Measurements from ENCODE around the gene AQP2. TPM values are rescaled to one million over a fixed set of nuclear protein-coding genes. Genes with fewer than 3 reads are reported as not detected.

The AQP2 gene
- total RNA-seq, 2 experiments from 2014 or later: not detected

DNA sequence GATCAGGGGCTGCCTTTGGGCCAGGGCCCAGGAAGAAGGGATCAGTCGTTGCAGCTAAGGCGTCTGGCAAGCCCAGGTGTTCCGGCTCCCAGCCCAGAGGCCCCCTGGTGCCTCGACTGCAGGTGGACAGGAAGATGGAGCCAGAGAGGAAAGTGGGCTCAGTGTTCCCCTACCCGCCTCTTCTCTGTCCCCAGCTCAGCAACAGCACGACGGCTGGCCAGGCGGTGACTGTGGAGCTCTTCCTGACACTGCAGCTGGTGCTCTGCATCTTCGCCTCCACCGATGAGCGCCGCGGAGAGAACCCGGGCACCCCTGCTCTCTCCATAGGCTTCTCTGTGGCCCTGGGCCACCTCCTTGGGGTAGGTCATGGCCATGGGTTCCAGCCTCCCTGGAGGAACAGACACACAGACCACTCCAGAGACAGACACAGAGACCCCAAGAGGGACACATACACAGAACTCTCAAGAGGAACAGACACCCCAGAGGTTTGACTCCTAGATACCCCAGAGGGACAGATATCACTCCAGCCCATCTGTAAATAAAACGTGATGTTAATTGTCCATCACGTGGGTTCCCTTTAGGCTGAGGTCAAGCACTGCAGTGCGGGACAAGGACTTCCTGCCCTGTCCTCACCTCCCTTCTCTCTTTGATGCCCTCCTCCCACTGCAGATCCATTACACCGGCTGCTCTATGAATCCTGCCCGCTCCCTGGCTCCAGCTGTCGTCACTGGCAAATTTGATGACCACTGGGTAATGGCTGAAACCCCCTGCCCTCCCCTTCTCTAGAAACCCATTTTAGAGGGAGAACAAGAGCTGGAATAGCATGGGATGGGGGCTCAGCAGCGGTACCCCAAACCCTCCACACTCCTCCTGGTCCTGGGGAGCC lies 3.7 kb downstream of the AQP2 start:
- ChIA-PET CTCF (interaction anchor here (0.6 to 7.4 kb wide), 3 partner anchors 8 to 13 kb away, joined by 3 to 46 read pairs (median 10); no protein-coding TSS in a partner anchor), POLR2A (no interaction called here)
- no peak overlapping the region for H3K27ac Mint-ChIP-seq
- intact Hi-C loops (cut with micrococcal nuclease): no loop called here
- no peaks in the 10 kb centered on the region for H3K4me1 Mint-ChIP-seq (ENCODE audit: low read depth)
- DNase-seq: no peak
- H3K36me3 Mint-ChIP-seq: no peaks in the 10 kb centered on the region
- no peak overlapping the region for H3K4me3 Mint-ChIP-seq
- peaks cover 48% of the 10 kb centered on the region for H3K27me3 Mint-ChIP-seq
- H3K9me3 Mint-ChIP-seq: no peaks in the 10 kb centered on the region

DNA sequence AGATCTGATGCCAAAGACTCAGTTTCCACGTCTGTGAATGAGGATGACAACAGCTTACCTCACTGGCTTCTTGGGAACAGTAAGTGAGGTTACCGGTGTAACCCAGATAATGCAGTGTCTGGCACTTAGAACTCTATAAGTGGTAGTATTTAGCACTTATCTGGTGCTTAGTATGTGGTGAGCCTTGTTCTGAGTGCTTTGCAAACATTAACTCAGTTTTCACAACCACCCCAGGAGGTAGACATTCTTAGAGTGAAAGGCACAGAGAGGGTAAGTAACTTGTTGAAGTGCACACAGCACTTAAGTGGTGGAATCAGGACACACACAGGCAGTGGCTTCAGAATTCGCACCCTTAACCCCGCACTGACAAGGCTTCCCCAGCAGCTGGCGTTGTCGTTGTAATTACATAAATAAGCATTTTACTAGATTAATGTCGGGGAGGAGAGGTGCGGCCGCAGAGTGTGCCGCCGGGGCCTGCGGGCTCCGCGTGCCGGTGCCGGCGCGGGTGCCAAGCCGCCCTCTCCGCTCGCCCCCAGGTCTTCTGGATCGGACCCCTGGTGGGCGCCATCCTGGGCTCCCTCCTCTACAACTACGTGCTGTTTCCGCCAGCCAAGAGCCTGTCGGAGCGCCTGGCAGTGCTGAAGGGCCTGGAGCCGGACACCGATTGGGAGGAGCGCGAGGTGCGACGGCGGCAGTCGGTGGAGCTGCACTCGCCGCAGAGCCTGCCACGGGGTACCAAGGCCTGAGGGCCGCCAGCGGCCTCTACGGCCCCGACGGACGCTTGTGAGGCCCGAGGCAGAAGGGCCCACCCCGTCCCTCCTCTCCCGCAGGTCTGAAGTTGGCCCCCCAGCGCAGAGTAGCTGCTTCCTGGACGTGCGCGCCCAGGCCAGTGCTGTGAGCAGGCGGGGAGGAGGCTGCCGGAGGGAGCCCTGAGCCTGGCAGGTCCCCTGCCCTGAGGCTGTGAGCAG lies 4.6 kb downstream of the AQP2 start:
- ChIA-PET CTCF (interaction anchor here (0.9 to 7.4 kb wide), 4 partner anchors 9 to 115 kb away, joined by 5 to 46 read pairs (median 8); no protein-coding TSS in a partner anchor), POLR2A (no interaction called here)
- intact Hi-C loops (cut with micrococcal nuclease): no loop called here
- H3K4me3 Mint-ChIP-seq: no peak overlapping the region
- peaks cover under 1% of the 10 kb centered on the region for H3K4me1 Mint-ChIP-seq (ENCODE audit: low read depth)
- peaks cover 55% of the 10 kb centered on the region for H3K27me3 Mint-ChIP-seq
- H3K9me3 Mint-ChIP-seq: no peaks in the 10 kb centered on the region
- DNase-seq: no peak
- no peaks in the 10 kb centered on the region for H3K36me3 Mint-ChIP-seq
- H3K27ac Mint-ChIP-seq: no peak overlapping the region

DNA sequence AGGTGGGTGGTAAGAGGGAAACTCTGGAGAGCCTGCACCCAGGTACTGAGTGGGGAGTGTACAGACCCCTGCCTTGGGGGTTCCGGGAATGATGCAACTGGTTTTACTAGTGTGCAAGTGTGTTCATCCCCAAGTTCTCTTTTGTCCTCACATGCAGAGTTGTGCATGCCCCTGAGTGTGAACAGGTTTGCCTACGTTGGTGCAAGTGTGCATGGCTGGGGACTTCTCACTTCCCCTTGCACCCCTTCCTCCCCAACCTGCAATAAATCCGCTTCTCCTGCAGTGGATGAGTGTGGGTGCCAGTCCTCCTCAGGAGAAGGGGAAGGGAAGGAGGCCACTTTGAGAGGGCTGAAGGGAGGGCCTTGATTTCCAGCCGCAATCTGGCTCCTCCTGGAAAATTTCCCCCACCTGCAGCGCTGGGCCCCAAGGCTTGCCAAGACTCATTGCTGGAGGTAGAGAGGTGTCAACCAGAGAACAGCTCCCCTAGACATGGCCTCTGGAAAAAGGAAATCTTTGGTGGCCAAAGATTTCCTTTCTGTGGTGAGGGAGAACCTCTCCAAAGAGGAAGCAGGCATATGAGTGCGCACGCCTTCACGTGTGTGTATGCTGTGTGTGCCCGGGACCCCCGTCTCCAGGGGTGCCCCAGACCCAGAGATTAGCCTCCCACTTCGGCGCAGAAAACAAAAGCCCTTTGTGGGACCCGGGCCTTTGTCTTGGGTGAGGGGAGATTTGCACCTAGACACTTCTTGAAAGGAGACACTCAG lies 5.5 kb downstream of the AQP2 start:
- H3K4me1 Mint-ChIP-seq (ENCODE audit: low read depth): peaks cover 8% of the 10 kb centered on the region
- POLR2A ChIA-PET: no interaction called here
- H3K27ac Mint-ChIP-seq: no peak overlapping the region

DNA sequence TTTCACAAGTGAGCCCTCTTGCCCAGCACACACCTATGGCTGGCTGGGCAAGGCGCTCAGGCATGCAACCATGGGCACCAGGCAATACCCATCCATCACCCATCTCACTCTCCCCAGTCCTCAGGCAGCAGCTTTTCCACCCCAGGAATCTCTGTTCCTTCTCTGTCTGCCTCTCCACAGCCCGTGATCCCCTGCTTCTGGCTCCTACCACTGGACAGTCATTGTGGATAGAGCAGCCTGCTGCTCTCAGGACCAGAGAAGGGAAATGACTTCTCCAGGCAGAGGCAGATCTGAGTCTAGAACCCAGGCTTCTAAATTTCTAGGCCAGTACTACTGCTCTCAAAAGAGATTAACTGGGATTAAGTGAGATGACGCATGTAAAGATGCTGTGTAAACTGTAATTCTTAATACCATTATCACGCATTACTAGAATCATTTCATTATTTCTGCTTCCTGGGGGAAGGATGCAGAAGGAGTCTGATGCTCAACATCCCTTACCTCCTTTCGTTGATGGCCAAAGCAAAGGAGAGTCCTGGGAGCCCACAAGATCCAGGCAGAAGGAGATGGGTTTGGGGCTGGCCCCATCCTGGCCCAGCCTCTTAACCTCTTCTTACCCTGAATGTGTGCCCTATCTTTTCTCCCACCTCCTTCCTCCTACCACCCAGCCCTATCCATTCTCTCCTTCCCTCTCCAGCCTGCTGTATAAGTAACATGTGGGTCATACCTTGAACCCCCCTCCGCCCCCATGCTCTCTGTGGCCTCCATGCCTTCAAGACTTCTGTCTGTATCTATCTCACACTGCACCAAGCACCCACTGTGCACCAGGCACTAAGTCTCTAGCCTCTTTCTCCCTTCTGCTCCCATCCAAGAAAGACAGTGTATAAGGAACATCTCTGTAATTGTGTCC lies 6.4 kb downstream of the AQP2 start:
- CTCF ChIA-PET: interaction anchor here (1.2 to 7.4 kb wide), 4 partner anchors 10 to 90 kb away, joined by 6 to 46 read pairs (median 23); no protein-coding TSS in a partner anchor
- Mint-ChIP-seq H3K4me1 (ENCODE audit: low read depth) (peaks cover 8% of the 10 kb centered on the region), H3K9me3 (no peaks in the 10 kb centered on the region), H3K27ac (no peak overlapping the region), H3K27me3 (peaks cover 56% of the 10 kb centered on the region), H3K36me3 (no peaks in the 10 kb centered on the region), H3K4me3 (no peak overlapping the region)
- POLR2A ChIA-PET: no interaction called here
- intact Hi-C loops (cut with micrococcal nuclease): no loop called here
- DNase-seq: no peak

More for the DNA sequence above, 5.5 kb downstream of the AQP2 start:
- intact Hi-C loops (cut with micrococcal nuclease): no loop called here
- Mint-ChIP-seq H3K9me3 (no peaks in the 10 kb centered on the region), H3K4me3 (no peak overlapping the region), H3K36me3 (no peaks in the 10 kb centered on the region), H3K27me3 (peaks cover 59% of the 10 kb centered on the region)
- no peak for DNase-seq
- CTCF ChIA-PET: interaction anchor here (0.9 to 7.4 kb wide), 3 partner anchors 10 to 115 kb away, joined by 5 to 46 read pairs (median 7); no protein-coding TSS in a partner anchor

DNA sequence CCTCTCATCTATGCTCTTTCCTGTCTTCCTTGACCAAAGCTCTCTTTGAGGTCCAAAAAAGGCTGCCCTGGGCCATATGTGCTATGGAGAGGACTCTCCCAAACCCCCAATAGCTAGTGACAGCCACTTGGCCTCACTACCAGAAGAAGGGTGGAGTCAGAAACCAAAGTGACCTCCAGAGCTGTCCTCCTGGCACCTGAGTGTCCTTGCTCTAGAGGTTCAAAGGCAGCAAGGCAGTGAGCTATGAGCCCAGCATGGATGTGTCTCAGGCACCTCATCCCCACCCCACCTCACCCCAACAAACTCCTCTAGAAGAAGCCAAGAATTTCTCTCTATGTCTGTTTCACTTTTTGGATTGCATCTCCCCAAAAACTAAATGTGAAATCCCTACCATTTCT lies 7.0 kb downstream of the AQP2 start:
- no peak overlapping the region for H3K4me3 Mint-ChIP-seq
- no peaks in the 10 kb centered on the region for H3K9me3 Mint-ChIP-seq
- ChIA-PET POLR2A (no interaction called here), CTCF (interaction anchor here (1.8 to 7.4 kb wide), 3 partner anchors 10 to 91 kb away, joined by 6 to 46 read pairs (median 39); no protein-coding TSS in a partner anchor)
- peaks cover 60% of the 10 kb centered on the region for H3K27me3 Mint-ChIP-seq
- H3K27ac Mint-ChIP-seq: no peak overlapping the region
- H3K4me1 Mint-ChIP-seq (ENCODE audit: low read depth): peaks cover 8% of the 10 kb centered on the region
- DNase-seq: no peak
- intact Hi-C loops (cut with micrococcal nuclease): no loop called here
- H3K36me3 Mint-ChIP-seq: no peaks in the 10 kb centered on the region

DNA sequence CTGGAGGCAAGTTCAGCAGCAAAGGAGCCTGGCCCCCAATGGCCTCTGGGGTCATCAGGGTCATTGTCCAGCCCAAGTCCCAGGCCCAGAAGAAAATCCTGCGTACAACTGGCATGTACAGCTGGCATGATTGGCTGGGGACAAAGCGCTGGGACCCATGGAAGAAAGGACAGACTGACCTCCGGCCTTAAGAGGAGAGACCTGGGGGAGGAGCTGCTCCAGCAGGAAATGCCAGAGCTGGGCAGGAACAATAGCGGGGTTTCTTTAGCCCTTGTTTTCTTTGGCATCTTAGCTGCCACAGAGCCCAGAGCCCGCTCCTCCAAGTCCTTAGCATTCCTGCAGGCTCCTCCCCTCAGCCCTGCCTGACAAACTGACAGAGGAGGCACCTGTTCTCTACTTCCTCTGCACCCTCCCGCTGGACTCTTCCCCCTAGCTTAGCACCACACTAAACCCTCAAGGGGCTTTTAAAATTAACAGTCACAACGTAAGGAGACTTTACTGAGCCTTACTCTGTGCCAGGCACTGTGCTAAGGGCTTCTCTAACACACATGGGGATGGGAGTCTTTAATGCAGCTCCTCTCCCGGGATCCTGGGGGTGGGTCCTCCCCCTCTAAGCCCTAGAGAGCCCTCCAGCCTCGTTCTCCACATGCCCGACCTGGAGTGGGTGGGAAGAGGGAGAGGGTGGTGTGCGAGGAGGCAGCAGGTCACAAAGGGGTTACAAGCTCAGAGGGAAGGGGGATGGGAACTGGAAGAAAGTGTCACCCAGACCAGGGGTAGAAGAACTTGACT lies 9.3 kb downstream of the AQP2 start:
- Mint-ChIP-seq H3K27me3 (peaks cover 68% of the 10 kb centered on the region), H3K9me3 (no peaks in the 10 kb centered on the region), H3K36me3 (no peaks in the 10 kb centered on the region), H3K4me3 (no peak overlapping the region), H3K27ac (no peak overlapping the region), H3K4me1 (ENCODE audit: low read depth) (peaks cover 8% of the 10 kb centered on the region)
- CTCF ChIA-PET: interaction anchor here (1.1 to 7.4 kb wide), 4 partner anchors 8 to 93 kb away, joined by 3 to 46 read pairs (median 21); no protein-coding TSS in a partner anchor
- POLR2A ChIA-PET: no interaction called here
- no peak for DNase-seq
- intact Hi-C loops (cut with micrococcal nuclease): no loop called here

DNA sequence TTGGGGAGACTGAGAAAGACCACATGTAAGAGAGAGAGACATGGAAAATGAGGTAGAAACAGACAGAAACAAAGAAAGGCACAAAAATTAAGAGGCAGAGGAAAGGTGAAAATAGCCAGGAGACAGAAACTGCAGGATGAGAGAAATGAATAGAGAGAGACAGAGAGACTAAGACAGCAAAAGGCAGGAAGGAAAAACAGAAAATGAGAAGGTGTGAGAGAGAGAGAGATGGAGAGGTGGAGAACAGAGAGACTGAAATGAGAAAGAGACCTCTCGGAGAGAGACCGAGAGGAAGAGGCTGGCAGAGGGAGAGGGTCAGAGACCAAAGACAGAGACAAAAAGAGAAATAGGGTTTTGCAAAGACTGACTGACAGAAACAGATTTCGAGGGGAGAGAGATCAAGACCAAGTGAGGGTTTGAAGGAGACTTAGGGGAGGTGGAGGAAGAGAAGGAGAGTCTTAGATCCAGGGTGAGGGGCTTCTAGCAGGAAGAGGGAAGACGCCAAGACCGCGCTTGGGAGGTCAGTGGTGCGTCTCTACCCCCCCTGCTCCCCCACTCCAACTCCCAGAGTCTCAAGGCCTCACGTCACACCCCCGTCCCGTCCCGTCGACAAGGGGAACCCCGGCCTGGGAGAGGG lies 10.1 kb downstream of the AQP2 start:
- peaks cover 69% of the 10 kb centered on the region for H3K27me3 Mint-ChIP-seq
- DNase-seq: no peak
- no peak overlapping the region for H3K27ac Mint-ChIP-seq
- H3K4me3 Mint-ChIP-seq: no peak overlapping the region
- H3K9me3 Mint-ChIP-seq: no peaks in the 10 kb centered on the region
- intact Hi-C loops (cut with micrococcal nuclease): loop anchor here (1.0 kb wide), 1 partner anchor 10 kb away; the partner anchor contains the start of gene AQP2
- no peaks in the 10 kb centered on the region for H3K36me3 Mint-ChIP-seq
- ChIA-PET CTCF (interaction anchor here (1.1 to 7.4 kb wide), 4 partner anchors 7 to 93 kb away, joined by 3 to 46 read pairs (median 21); no protein-coding TSS in a partner anchor), POLR2A (no interaction called here)
- peaks cover 8% of the 10 kb centered on the region for H3K4me1 Mint-ChIP-seq (ENCODE audit: low read depth)

DNA sequence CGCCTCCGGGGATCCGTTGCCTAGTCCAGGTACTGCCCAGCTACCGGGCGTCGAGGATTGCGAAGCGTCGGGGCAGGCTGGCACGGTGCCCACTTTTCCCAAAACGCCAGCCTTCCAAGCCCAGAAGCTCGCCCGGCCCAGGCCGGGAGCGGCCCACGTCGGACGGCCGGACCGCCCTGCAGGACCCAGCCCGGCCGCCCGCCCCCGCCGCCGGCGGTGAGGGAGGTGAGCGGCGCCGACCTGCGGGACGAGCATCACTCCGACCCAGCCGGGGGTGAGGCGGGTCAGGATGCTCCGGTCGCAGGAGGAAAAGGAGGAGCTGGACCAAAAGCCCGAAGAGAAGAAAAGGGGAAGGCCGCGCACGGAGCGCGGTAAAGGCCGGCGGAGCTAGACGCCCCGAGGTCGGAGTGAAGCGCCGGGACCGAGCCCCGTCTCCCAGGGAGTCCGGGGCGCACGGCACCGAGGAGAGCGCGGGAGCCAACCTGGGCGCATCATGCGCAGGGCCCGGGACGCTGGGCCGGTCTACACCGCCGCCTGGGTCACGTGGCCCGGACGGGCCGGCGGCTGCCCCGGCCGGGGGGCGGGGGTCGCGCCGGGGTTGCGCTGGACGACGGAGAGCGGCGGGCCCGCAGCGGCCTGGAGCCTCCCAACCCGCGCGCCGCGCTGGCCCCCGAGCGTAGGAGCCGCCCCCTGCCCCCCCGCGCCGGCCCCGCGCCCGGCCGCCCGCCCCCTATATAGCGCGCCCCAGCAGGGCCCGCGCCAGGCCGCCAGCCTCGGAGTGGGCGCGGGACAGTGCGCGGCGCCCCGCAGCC lies 10.8 kb downstream of the AQP2 start, which contains the start of gene AQP5:
Gene AQP5, plus strand, starts transcription at position 762 of the 812 bp plus-strand sequence. CDS start 146 bp downstream, outside the sequence.
- Mint-ChIP-seq H3K27ac (no peak within 1 kb of the TSS), H3K27me3 (peaks cover 64% of the 10 kb centered on the region), H3K4me3 (no peak within 1 kb of the TSS), H3K36me3 (no peaks in the 10 kb centered on the region), H3K4me1 (ENCODE audit: low read depth) (peaks cover 8% of the 10 kb centered on the region), H3K9me3 (no peaks in the 10 kb centered on the region)
- no peak for DNase-seq
- intact Hi-C loops (cut with micrococcal nuclease): loop anchor here (1.0 kb wide), 1 partner anchor 11 kb away; the partner anchor contains the start of gene AQP2
- ChIA-PET CTCF (interaction anchor here (0.9 to 1.4 kb wide), 2 partner anchors 60 to 184 kb away, joined by 3 read pairs; no protein-coding TSS in a partner anchor), POLR2A (no interaction called here)

Data from activated CD4-positive, alpha-beta memory T cell treated with anti-CD3 and anti-CD28 coated beads for 36 hours (primary cell).